NB4 (cell line): ENCODE results near the gene MB.

Experiments used
- DNase-seq: peaks from one replicate; pipeline ENCODE4 v3.0.0; 2010; ENCODE audit warnings: low read depth
- H3K4me3 ChIP-seq: one replicate; pipeline ENCODE4 v1.5.1; 2011; ENCODE audit warnings: mild to moderate bottlenecking, low read depth, low read length, moderate library complexity
- MYC ChIP-seq: IDR thresholded peaks from 2 replicates; pipeline ENCODE4 v1.6.1; 2011; ENCODE audit warnings: low read depth, low read length
- POLR2A ChIP-seq: IDR thresholded peaks from 2 replicates; pipeline ENCODE4 v1.6.1; 2011; ENCODE audit warnings: mild to moderate bottlenecking; ENCODE audit not compliant: insufficient read length; ENCODE audit errors: extremely low read depth
- TF ChIP-seq, protein P1 (sequence below): IDR thresholded peaks from 2 replicates; pipeline ENCODE4 v1.6.1; 2011; ENCODE audit warnings: low read depth, low read length
- TF ChIP-seq, protein P2 (sequence below): IDR thresholded peaks from one replicate; pipeline ENCODE4 v1.5.1; 2012; ENCODE audit warnings: low read depth, low read length

Gene MB

GRCh38 chr22:35616043-35616442 lies 1.1 kb downstream of the MB start:
- no peak overlapping the region for H3K4me3 ChIP-seq
- TF ChIP-seq, protein P1, sequence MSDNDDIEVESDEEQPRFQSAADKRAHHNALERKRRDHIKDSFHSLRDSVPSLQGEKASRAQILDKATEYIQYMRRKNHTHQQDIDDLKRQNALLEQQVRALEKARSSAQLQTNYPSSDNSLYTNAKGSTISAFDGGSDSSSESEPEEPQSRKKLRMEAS = no peak
- TF ChIP-seq POLR2A (no peak), MYC (no peak)
- DNase-seq = no peak

DNA sequence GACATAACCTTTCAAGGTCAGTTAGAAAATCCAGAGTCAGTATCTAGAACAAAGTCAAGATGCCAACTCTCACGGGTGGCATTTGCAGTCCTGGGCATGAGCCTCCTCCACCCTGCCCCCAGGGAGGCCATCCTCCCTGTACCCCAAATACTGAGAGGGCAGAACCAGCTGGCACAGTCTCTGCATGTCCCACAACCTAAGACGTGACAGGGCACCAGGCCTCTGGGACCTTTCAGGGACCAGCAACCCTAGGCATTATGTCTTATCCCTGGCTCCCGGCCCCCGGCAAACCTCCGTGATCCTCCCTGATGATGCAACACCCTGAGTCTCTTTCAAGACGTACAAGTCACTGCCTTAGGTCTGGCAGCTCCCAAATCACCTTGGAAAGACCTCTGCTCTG lies 2.0 kb downstream of the MB start:
- no peak overlapping the region for H3K4me3 ChIP-seq
- TF ChIP-seq, protein P2, sequence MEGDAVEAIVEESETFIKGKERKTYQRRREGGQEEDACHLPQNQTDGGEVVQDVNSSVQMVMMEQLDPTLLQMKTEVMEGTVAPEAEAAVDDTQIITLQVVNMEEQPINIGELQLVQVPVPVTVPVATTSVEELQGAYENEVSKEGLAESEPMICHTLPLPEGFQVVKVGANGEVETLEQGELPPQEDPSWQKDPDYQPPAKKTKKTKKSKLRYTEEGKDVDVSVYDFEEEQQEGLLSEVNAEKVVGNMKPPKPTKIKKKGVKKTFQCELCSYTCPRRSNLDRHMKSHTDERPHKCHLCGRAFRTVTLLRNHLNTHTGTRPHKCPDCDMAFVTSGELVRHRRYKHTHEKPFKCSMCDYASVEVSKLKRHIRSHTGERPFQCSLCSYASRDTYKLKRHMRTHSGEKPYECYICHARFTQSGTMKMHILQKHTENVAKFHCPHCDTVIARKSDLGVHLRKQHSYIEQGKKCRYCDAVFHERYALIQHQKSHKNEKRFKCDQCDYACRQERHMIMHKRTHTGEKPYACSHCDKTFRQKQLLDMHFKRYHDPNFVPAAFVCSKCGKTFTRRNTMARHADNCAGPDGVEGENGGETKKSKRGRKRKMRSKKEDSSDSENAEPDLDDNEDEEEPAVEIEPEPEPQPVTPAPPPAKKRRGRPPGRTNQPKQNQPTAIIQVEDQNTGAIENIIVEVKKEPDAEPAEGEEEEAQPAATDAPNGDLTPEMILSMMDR = no peak
- TF ChIP-seq, protein P1 = no peak
- no peak for TF ChIP-seq POLR2A
- DNase-seq = no peak

DNA sequence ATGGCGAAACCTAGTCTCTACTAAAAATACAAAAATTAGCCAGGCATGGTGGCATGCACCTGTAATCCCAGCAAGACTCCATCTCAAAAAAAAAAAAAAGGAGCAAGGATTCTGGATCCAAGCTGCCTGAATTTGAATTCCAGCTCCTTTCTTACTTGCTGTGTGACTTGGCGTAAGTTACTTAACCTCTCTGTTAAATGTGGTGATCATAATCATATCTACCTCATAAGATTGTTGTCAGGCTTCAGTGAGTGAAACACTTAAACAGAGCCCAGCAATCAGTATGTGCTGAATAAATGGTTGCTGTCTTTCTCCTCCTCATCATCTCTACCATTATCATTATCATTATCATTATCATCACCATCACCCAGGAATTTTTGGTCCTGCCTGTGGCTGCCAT lies 2.7 kb downstream of the MB start:
- TF ChIP-seq MYC (no peak), POLR2A (no peak)
- TF ChIP-seq, protein P2 = no peak
- TF ChIP-seq, protein P1 = no peak
- DNase-seq = no peak
- no peak overlapping the region for H3K4me3 ChIP-seq

GRCh38 chr22:35612903-35613302 lies 4.2 kb downstream of the MB start:
- no peak for DNase-seq
- TF ChIP-seq, protein P2 = no peak
- TF ChIP-seq, protein P1 = no peak
- TF ChIP-seq MYC (no peak), POLR2A (no peak)
- no peak overlapping the region for H3K4me3 ChIP-seq

GRCh38 chr22:35611891-35612576 lies 5.1 kb downstream of the MB start:
- H3K4me3 ChIP-seq = no peak overlapping the region
- DNase-seq = peak; percentile 43
- TF ChIP-seq, protein P1 = no peak
- TF ChIP-seq, protein P2 = no peak
- TF ChIP-seq POLR2A (no peak), MYC (no peak)

- TF ChIP-seq MYC (no peak), POLR2A (no peak)
- TF ChIP-seq, protein P1 = no peak
- TF ChIP-seq, protein P2 = no peak
- DNase-seq = no peak
- no peak overlapping the region for H3K4me3 ChIP-seq
Observed at GRCh38 chr22:35611200-35611890, 5.8 kb downstream of the MB start.
